Measurements from ENCODE around the gene RNGTT.
"Not testable (repeated sequence)": the region's sequence is repeated elsewhere in the genome, so short reads cannot be mapped to it uniquely, and the experiment has no call there.

RNGTT gene

DNA sequence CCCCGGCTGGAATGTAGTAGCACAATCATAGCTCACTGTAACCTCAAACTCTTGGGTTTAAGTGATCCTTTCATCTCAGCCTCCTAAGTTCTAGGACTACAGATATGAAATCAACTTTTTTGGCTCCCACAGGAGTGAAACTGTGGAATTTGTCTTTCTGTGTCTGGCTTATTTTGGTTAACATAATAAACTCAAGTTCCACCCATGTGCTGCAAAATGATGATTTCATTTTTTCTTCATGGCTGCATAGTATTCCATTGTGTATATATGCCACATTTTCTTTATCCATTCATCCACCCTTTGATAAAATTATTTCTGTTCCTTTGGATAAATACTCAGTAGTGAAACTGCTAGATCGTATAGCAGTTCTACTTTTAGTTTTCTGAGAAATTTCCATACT, 29.9 kb downstream of the RNGTT start:
- no peak overlapping the region for H3K4me3 ChIP-seq (ENCODE audit: low read length, poor library complexity, severe bottlenecking)
- no peaks in the 10 kb centered on the region for H3K79me2 ChIP-seq (ENCODE audit: insufficient read depth, low read length)
- no peak for TF ChIP-seq EZH2phosphoT487 (IDR thresholded peaks at IDR 0.05; ENCODE audit: borderline replicate concordance)
- TF ChIP-seq, protein P1, sequence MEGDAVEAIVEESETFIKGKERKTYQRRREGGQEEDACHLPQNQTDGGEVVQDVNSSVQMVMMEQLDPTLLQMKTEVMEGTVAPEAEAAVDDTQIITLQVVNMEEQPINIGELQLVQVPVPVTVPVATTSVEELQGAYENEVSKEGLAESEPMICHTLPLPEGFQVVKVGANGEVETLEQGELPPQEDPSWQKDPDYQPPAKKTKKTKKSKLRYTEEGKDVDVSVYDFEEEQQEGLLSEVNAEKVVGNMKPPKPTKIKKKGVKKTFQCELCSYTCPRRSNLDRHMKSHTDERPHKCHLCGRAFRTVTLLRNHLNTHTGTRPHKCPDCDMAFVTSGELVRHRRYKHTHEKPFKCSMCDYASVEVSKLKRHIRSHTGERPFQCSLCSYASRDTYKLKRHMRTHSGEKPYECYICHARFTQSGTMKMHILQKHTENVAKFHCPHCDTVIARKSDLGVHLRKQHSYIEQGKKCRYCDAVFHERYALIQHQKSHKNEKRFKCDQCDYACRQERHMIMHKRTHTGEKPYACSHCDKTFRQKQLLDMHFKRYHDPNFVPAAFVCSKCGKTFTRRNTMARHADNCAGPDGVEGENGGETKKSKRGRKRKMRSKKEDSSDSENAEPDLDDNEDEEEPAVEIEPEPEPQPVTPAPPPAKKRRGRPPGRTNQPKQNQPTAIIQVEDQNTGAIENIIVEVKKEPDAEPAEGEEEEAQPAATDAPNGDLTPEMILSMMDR (conservative IDR thresholded peaks at IDR 0.05; ENCODE audit: low read length) = no peak
- H3K4me1 ChIP-seq (ENCODE audit: insufficient read depth, low read length, poor library complexity, severe bottlenecking) = no peaks in the 10 kb centered on the region
- H3K27me3 ChIP-seq (ENCODE audit: insufficient read depth, low read length, poor library complexity, severe bottlenecking) = no peaks in the 10 kb centered on the region
- no peak overlapping the region for H3K4me2 ChIP-seq (ENCODE audit: low read depth, low read length, poor library complexity, severe bottlenecking)
- H3K36me3 ChIP-seq (ENCODE audit: insufficient read depth, low read length) = peaks cover 81% of the 10 kb centered on the region
- H3K9me2 ChIP-seq (replicated peaks; ENCODE audit: low read depth, low read length) = no peaks in the 10 kb centered on the region
- H3K9me3 ChIP-seq (ENCODE audit: insufficient read depth, low read depth, low read length) = no peaks in the 10 kb centered on the region; the same call in 1 of the 2 replicates
- H3F3A ChIP-seq (ENCODE audit: low read depth) = no peaks in the 10 kb centered on the region
- no peak overlapping the region for H3K9ac ChIP-seq (ENCODE audit: low read depth, low read length, poor library complexity, severe bottlenecking)
- no peaks in the 10 kb centered on the region for H4K20me1 ChIP-seq (ENCODE audit: insufficient read depth, low read length, poor library complexity, severe bottlenecking)
- no peak overlapping the region for H2AFZ ChIP-seq (ENCODE audit: low read length)

DNA sequence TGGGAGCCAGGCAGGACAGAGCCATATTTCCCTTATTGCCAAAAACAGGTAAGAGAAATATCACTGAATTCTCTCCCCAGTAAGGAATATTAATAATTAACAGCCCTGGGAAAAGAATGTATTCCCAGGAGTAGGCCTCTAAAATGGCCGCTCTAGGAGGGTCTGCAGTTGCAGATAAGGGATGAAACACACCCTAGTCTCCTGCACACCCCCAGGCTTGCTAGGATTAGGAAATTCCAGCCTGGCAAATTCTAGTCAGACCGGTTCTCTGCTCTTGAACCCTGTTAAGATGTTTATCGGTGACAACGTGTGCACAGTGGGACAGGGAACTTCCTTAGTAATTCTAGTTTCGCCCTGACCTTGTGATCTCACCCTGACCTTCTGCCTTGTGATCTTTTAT, 31.4 kb downstream of the RNGTT start:
- not testable (repeated sequence) for H3K9me2 ChIP-seq (replicated peaks; ENCODE audit: low read depth, low read length); H3K79me2 ChIP-seq (ENCODE audit: insufficient read depth, low read length); H3K4me2 ChIP-seq (ENCODE audit: low read depth, low read length, poor library complexity, severe bottlenecking); H3F3A ChIP-seq (ENCODE audit: low read depth); H3K4me3 ChIP-seq (ENCODE audit: low read length, poor library complexity, severe bottlenecking); H2AFZ ChIP-seq (ENCODE audit: low read length); H3K4me1 ChIP-seq (ENCODE audit: insufficient read depth, low read length, poor library complexity, severe bottlenecking); H4K20me1 ChIP-seq (ENCODE audit: insufficient read depth, low read length, poor library complexity, severe bottlenecking); H3K9ac ChIP-seq (ENCODE audit: low read depth, low read length, poor library complexity, severe bottlenecking); H3K27me3 ChIP-seq (ENCODE audit: insufficient read depth, low read length, poor library complexity, severe bottlenecking); H3K9me3 ChIP-seq (ENCODE audit: insufficient read depth, low read depth, low read length)
- H3K36me3 ChIP-seq (ENCODE audit: insufficient read depth, low read length) = peaks cover 79% of the 10 kb centered on the region

DNA sequence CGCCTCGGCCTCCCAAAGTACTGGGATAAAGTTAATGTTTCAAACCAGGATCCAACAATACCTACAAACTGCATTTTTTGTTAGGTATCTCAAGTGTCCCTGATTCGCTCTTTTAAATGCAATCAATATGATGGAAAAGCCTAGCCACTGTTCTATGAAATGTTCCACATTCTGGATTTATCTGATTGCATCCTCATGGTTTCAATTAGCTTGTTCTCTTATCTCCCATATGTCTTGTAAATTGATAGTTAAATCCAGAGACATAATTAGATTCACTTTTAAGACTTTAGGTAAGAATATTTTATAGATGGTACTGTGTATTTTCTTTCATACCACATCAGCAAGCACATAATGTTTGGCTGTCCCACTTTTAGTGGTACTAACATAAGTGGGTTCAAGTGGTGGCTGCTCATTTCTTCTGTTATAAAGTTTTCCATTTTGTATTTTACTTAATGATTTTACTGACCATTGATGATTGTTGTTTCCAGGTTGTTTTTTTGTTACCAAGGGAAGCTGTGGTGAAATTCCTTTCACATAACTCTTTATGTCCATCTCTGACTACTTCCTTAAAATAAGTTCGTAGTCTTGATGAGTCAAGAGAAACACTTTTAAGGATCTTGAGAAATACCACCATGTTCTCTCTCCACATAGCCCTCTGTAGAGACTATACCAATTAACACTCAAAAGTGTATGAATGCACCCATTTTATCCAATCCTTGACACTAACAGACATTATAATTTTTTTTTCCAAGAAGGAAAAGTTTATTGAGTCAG, 40.5 kb downstream of the RNGTT start:
- TF ChIP-seq EZH2phosphoT487 (IDR thresholded peaks at IDR 0.05; ENCODE audit: borderline replicate concordance) = no peak
- TF ChIP-seq, protein P1 (conservative IDR thresholded peaks at IDR 0.05; ENCODE audit: low read length) = no peak
- Histone ChIP-seq H2AFZ (ENCODE audit: low read length) (no peak overlapping the region), H3K27me3 (ENCODE audit: insufficient read depth, low read length, poor library complexity, severe bottlenecking) (no peaks in the 10 kb centered on the region)

GRCh38 chr6:88921734-88922133, 41.7 kb downstream of the RNGTT start:
- Histone ChIP-seq H3K9me2 (replicated peaks; ENCODE audit: low read depth, low read length) (no peaks in the 10 kb centered on the region), H3K27me3 (ENCODE audit: insufficient read depth, low read length, poor library complexity, severe bottlenecking) (no peaks in the 10 kb centered on the region), H2AFZ (ENCODE audit: low read length) (no peak overlapping the region), H3K4me2 (ENCODE audit: low read depth, low read length, poor library complexity, severe bottlenecking) (no peak overlapping the region), H3K36me3 (ENCODE audit: insufficient read depth, low read length) (peaks cover 31% of the 10 kb centered on the region; the same call in 1 of the 2 replicates), H3K4me3 (ENCODE audit: low read length, poor library complexity, severe bottlenecking) (no peak overlapping the region), H3K9me3 (ENCODE audit: insufficient read depth, low read depth, low read length) (no peaks in the 10 kb centered on the region), H3K9ac (ENCODE audit: low read depth, low read length, poor library complexity, severe bottlenecking) (no peak overlapping the region), H3K79me2 (ENCODE audit: insufficient read depth, low read length) (no peaks in the 10 kb centered on the region), H3K4me1 (ENCODE audit: insufficient read depth, low read length, poor library complexity, severe bottlenecking) (peaks cover 9% of the 10 kb centered on the region), H3F3A (ENCODE audit: low read depth) (peaks cover 6% of the 10 kb centered on the region; the same call in 1 of the 2 replicates), H4K20me1 (ENCODE audit: insufficient read depth, low read length, poor library complexity, severe bottlenecking) (no peaks in the 10 kb centered on the region)
- TF ChIP-seq, protein P1 (conservative IDR thresholded peaks at IDR 0.05; ENCODE audit: low read length) = no peak
- TF ChIP-seq EZH2phosphoT487 (IDR thresholded peaks at IDR 0.05; ENCODE audit: borderline replicate concordance) = no peak

More for the DNA sequence above, 40.5 kb downstream of the RNGTT start:
- Histone ChIP-seq H3K36me3 (ENCODE audit: insufficient read depth, low read length) (peaks cover 41% of the 10 kb centered on the region; the same call in 1 of the 2 replicates), H3K9me3 (ENCODE audit: insufficient read depth, low read depth, low read length) (no peaks in the 10 kb centered on the region), H3K9me2 (replicated peaks; ENCODE audit: low read depth, low read length) (no peaks in the 10 kb centered on the region), H3K4me2 (ENCODE audit: low read depth, low read length, poor library complexity, severe bottlenecking) (no peak overlapping the region), H3K4me1 (ENCODE audit: insufficient read depth, low read length, poor library complexity, severe bottlenecking) (no peaks in the 10 kb centered on the region), H3F3A (ENCODE audit: low read depth) (no peaks in the 10 kb centered on the region), H3K79me2 (ENCODE audit: insufficient read depth, low read length) (no peaks in the 10 kb centered on the region), H4K20me1 (ENCODE audit: insufficient read depth, low read length, poor library complexity, severe bottlenecking) (no peaks in the 10 kb centered on the region), H3K9ac (ENCODE audit: low read depth, low read length, poor library complexity, severe bottlenecking) (no peak overlapping the region), H3K4me3 (ENCODE audit: low read length, poor library complexity, severe bottlenecking) (no peak overlapping the region)

Measured in Loucy (cell line).